Loucy (cell line): ENCODE data around the gene SOS1.

Experiments used
- EZH2phosphoT487 ChIP-seq: fragments of 200-600 bp; IDR thresholded peaks from 2 replicates; pipeline ENCODE4 v1.6.1; 2018; ENCODE audit warnings: antibody characterized with exemption, mild to moderate bottlenecking, moderate library complexity, borderline replicate concordance
- TF ChIP-seq, protein P1 (sequence below): fragments of 200-600 bp; sonication (generic); conservative IDR thresholded peaks from 2 replicates; pipeline ENCODE4 v1.5.1; 2014; ENCODE audit warnings: mild to moderate bottlenecking, antibody characterized with exemption, low read length

DNA sequence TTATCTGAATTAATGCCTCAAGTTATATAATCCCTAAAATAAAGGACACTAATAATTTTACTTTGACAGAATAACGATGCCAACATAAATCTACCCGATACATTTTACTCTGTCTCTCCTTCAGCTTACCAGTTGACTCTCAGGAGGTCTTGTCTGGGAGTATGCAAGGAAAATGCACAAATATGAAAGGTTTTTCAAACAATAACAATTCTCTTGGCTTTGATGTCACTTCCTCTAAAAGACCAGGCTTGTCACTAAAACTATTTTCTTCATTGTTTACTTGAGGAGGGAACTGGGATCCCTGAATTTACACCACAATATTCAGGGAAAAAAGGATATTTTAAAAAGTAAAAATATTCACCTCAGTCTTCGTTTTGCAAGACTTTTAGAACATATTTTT, 97.2 kb downstream of the SOS1 start:
- TF ChIP-seq, protein P1, sequence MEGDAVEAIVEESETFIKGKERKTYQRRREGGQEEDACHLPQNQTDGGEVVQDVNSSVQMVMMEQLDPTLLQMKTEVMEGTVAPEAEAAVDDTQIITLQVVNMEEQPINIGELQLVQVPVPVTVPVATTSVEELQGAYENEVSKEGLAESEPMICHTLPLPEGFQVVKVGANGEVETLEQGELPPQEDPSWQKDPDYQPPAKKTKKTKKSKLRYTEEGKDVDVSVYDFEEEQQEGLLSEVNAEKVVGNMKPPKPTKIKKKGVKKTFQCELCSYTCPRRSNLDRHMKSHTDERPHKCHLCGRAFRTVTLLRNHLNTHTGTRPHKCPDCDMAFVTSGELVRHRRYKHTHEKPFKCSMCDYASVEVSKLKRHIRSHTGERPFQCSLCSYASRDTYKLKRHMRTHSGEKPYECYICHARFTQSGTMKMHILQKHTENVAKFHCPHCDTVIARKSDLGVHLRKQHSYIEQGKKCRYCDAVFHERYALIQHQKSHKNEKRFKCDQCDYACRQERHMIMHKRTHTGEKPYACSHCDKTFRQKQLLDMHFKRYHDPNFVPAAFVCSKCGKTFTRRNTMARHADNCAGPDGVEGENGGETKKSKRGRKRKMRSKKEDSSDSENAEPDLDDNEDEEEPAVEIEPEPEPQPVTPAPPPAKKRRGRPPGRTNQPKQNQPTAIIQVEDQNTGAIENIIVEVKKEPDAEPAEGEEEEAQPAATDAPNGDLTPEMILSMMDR, result no peak
- no peak for TF ChIP-seq EZH2phosphoT487
